Measurements from ENCODE around the gene TTPAL. TPM values are rescaled to one million over a fixed set of nuclear protein-coding genes. Genes with fewer than 3 reads are reported as not detected.

The TTPAL gene
- total RNA-seq, 1 experiment from 2014 or later, result 21.1 TPM

- no peak overlapping the region for H3K56ac ChIP-seq (ENCODE audit: insufficient read length, low read depth, low read length)
- H3K9me3 Mint-ChIP-seq, result no peaks in the 10 kb centered on the region
These were observed 27.8 kb upstream of the TTPAL start for GRCh38 chr20:44447827-44448419.

More at GRCh38 chr20:44447827-44448419, 27.8 kb upstream of the TTPAL start:
- H2BK15ac ChIP-seq (ENCODE audit: low read depth, low read length), result no peak overlapping the region
- no peak overlapping the region for H3K23ac ChIP-seq (ENCODE audit: insufficient read length, low read depth, low read length)
- H3K27me3 ChIP-seq (ENCODE audit: insufficient read depth, low read length), result no peaks in the 10 kb centered on the region
- H2AFZ ChIP-seq (ENCODE audit: low read length), result no peak overlapping the region
- no peak for TF ChIP-seq CTCF (conservative IDR thresholded peaks at IDR 0.05)
- WGBS (ENCODE audit: extremely low coverage, insufficient read length, low lambda C conversion rate), result no CpG with 5 or more reads among the region's 3 CpGs
- no peak overlapping the region for H3T11ph ChIP-seq (ENCODE audit: low read length)
- no peaks in the 10 kb centered on the region for H3K36me3 Mint-ChIP-seq (ENCODE audit: insufficient read depth in 1 of 3, low read depth in 3 of 3)
- H2BK5ac ChIP-seq (ENCODE audit: insufficient read length, low read length), result no peak overlapping the region
- H4K5ac ChIP-seq (ENCODE audit: insufficient read length, low read depth, low read length), result no peak overlapping the region
- H2AK5ac ChIP-seq (ENCODE audit: insufficient read length, low read length), result no peak overlapping the region
- H3K79me2 ChIP-seq (ENCODE audit: insufficient read depth, low read length), result no peaks in the 10 kb centered on the region
- no peaks in the 10 kb centered on the region for H3K79me1 ChIP-seq (ENCODE audit: insufficient read depth, low read depth, low read length, poor library complexity, severe bottlenecking)
- H4K8ac ChIP-seq (replicated peaks; ENCODE audit: insufficient read length, low read depth, low read length), result no peak overlapping the region
- H3K23me2 ChIP-seq (ENCODE audit: insufficient read length, low read depth, low read length, poor library complexity, severe bottlenecking), result no peaks in the 10 kb centered on the region
- H3K4me2 ChIP-seq (ENCODE audit: insufficient read depth, insufficient read length, low read length), result no peak overlapping the region
- H3K9ac ChIP-seq (ENCODE audit: extremely low read depth, insufficient read length, low read length), result no peak overlapping the region
- no peak overlapping the region for H3K4me3 Mint-ChIP-seq
- H2BK12ac ChIP-seq (ENCODE audit: insufficient read length, low read depth, low read length), result no peak overlapping the region
- H3K27ac Mint-ChIP-seq, result no peak overlapping the region; a peak in 1 of 7 replicates
- DNase-seq, result no peak
- H3K27me3 Mint-ChIP-seq (ENCODE audit: low read depth), result peaks cover 5% of the 10 kb centered on the region
- no peak overlapping the region for H3K27ac ChIP-seq (ENCODE audit: insufficient read length, low read depth, low read length)
- H3K4ac ChIP-seq (ENCODE audit: low read depth, low read length), result no peak overlapping the region
- H3K4me1 Mint-ChIP-seq, result peaks cover 0 to 4% of the 10 kb centered on the region in 2 experiments; a peak in 2 of 4 replicates
- no peak overlapping the region for H3K14ac ChIP-seq (ENCODE audit: insufficient read depth, low read length)
- no peaks in the 10 kb centered on the region for H3K9me3 ChIP-seq (ENCODE audit: control insufficient read depth, low read depth, low read length)
- H2BK20ac ChIP-seq (ENCODE audit: low read depth, low read length, poor library complexity, severe bottlenecking), result no peak overlapping the region
- no peak overlapping the region for H4K91ac ChIP-seq (ENCODE audit: insufficient read length, low read depth, low read length)
- H4K20me1 ChIP-seq (ENCODE audit: control insufficient read depth, insufficient read depth, insufficient read length), result no peaks in the 10 kb centered on the region
- H3K18ac ChIP-seq (ENCODE audit: insufficient read length, low read depth, low read length), result no peak overlapping the region
- H2BK120ac ChIP-seq (ENCODE audit: low read depth, low read length, poor library complexity, severe bottlenecking), result no peak overlapping the region
- no peaks in the 10 kb centered on the region for H3K4me1 ChIP-seq (ENCODE audit: insufficient read depth, low read length)

Data from H9 (cell line).